ENCODE results near the gene ITIH2. TPM values are rescaled to one million over a fixed set of nuclear protein-coding genes. Genes with fewer than 3 reads are reported as not detected.
"Not testable (repeated sequence)": the region's sequence is repeated elsewhere in the genome, so short reads cannot be mapped to it uniquely, and the experiment has no call there.

The ITIH2 gene
- not detected in 2 replicates for total RNA-seq (2014; rRNA removed; shearing (Covaris generic))
- polyA plus RNA-seq (2015; cell fraction: cytosol; rRNA removed), result not detected in 2 replicates
- polyA plus RNA-seq (2015; cell fraction: nucleus; rRNA removed), result not detected in 2 replicates

GRCh38 chr10:7703140-7703539 lies at the start of gene ITIH2:
TSS of gene ITIH2 (plus strand) at chr10:7703316. CDS start at chr10:7703435, 119 bp downstream.
- DNase-seq (ENCODE audit: low read depth), result no peak

- DNase-seq (ENCODE audit: low read depth), result not testable (repeated sequence)
Observed at GRCh38 chr10:7657079-7657478, 46.0 kb upstream of the ITIH2 start.

- no peak for DNase-seq (ENCODE audit: low read depth)
Observed at GRCh38 chr10:7657552-7657951, 45.6 kb upstream of the ITIH2 start.

GRCh38 chr10:7659560-7659959 lies 43.6 kb upstream of the ITIH2 start:
- no peak for DNase-seq (ENCODE audit: low read depth)

GRCh38 chr10:7662522-7662921 lies 40.6 kb upstream of the ITIH2 start:
- DNase-seq (ENCODE audit: low read depth), result no peak

GRCh38 chr10:7664707-7665106 lies 38.4 kb upstream of the ITIH2 start:
- no peak for DNase-seq (ENCODE audit: low read depth)

GRCh38 chr10:7665767-7666166 lies 37.3 kb upstream of the ITIH2 start:
- DNase-seq (ENCODE audit: low read depth), result no peak

- DNase-seq (ENCODE audit: low read depth), result no peak
Observed at GRCh38 chr10:7666253-7667023, 36.7 kb upstream of the ITIH2 start, which contains the start of gene ITIH5. TSS of gene ITIH5 (minus strand) at chr10:7666966. CDS start at chr10:7666892, 74 bp downstream.

GRCh38 chr10:7667262-7668141 lies 35.6 kb upstream of the ITIH2 start:
- DNase-seq (ENCODE audit: low read depth), result no peak

- no peak for DNase-seq (ENCODE audit: low read depth)
Observed at GRCh38 chr10:7670157-7670556, 33.0 kb upstream of the ITIH2 start.

- DNase-seq (ENCODE audit: low read depth), result no peak
Observed at GRCh38 chr10:7672341-7673134, 30.6 kb upstream of the ITIH2 start.

GRCh38 chr10:7679256-7679655 lies 23.9 kb upstream of the ITIH2 start:
- DNase-seq (ENCODE audit: low read depth), result no peak

- peak; percentile 25 for DNase-seq (ENCODE audit: low read depth)
Observed at GRCh38 chr10:7680078-7680477, 23.0 kb upstream of the ITIH2 start.

- DNase-seq (ENCODE audit: low read depth), result no peak
Observed at GRCh38 chr10:7686351-7687171, 16.6 kb upstream of the ITIH2 start.

GRCh38 chr10:7687228-7687907 lies 15.7 kb upstream of the ITIH2 start:
- peak; percentile 82 for DNase-seq (ENCODE audit: low read depth)

GRCh38 chr10:7689591-7689990 lies 13.5 kb upstream of the ITIH2 start:
- no peak for DNase-seq (ENCODE audit: low read depth)

- DNase-seq (ENCODE audit: low read depth), result not testable (repeated sequence)
Observed at GRCh38 chr10:7690885-7691597, 12.1 kb upstream of the ITIH2 start.

GRCh38 chr10:7692368-7692767 lies 10.7 kb upstream of the ITIH2 start:
- DNase-seq (ENCODE audit: low read depth), result not testable (repeated sequence)

- DNase-seq (ENCODE audit: low read depth), result not testable (repeated sequence)
Observed at GRCh38 chr10:7693194-7693593, 9.9 kb upstream of the ITIH2 start.
